Sigmoid colon (tissue), 7 donors: ENCODE data around the gene CYP3A7. TPM values are rescaled to one million over a fixed set of nuclear protein-coding genes. Genes with fewer than 3 reads are reported as not detected.
A peak's percentile ranks its signal among the peaks of the same experiment; 100 is the strongest.
"Not testable (repeated sequence)": the region's sequence is repeated elsewhere in the genome, so short reads cannot be mapped to it uniquely, and the experiment has no call there.

Experiments used
- DNase-seq: peaks from one replicate; pipeline ENCODE4 v3.0.0-alpha.2; 2019
- H3K27ac ChIP-seq, 4 donors: fragments of 200-600 bp; sonication (generic); one replicate each; pipeline ENCODE4 v1.5.1; 2016 to 2019; ENCODE audit warnings: mild to moderate bottlenecking in 1 of 4
- H3K27me3 ChIP-seq, 3 donors: fragments of 200-600 bp; sonication (generic); one replicate each; pipeline ENCODE4 v1.5.1; 2019; ENCODE audit warnings: mild to moderate bottlenecking in 1 of 3
- H3K36me3 ChIP-seq, 4 donors: fragments of 200-600 bp; sonication (generic); one replicate each; pipeline ENCODE4 v1.5.1; 2016 to 2019
- H3K4me1 ChIP-seq, 4 donors: fragments of 200-600 bp; sonication (generic); one replicate each; pipeline ENCODE4 v1.5.1; 2017 to 2019
- H3K4me3 ChIP-seq, 4 donors: fragments of 200-600 bp; sonication (generic); one replicate each; pipeline ENCODE4 v1.5.1; 2017 to 2019; ENCODE audit warnings: mild to moderate bottlenecking in 2 of 4, moderate library complexity in 1 of 4
- H3K9me3 ChIP-seq, 4 donors: fragments of 200-600 bp in 3 of 4; sonication (generic) in 3 of 4; one replicate each; pipeline versions ENCODE4 v1.5.1 to v1.6.1; 2013 to 2019
- EP300 ChIP-seq, 4 donors: sonication (generic); formaldehyde crosslinking; IDR thresholded peaks; one replicate each; pipeline ENCODE4 v1.6.1; 2017; ENCODE audit warnings: antibody characterized with exemption in 4 of 4
- POLR2A ChIP-seq, 2 donors: fragments of 450-650 bp; IDR thresholded peaks; one replicate each; pipeline ENCODE4 v1.6.1; 2016; ENCODE audit warnings: antibody characterized with exemption in 2 of 2, mild to moderate bottlenecking in 2 of 2, moderate library complexity in 2 of 2
- POLR2AphosphoS5 ChIP-seq, 4 donors: sonication (generic); formaldehyde crosslinking; IDR thresholded peaks; one replicate each; pipeline ENCODE4 v1.6.1; 2017; ENCODE audit warnings: antibody characterized with exemption in 4 of 4
- WGBS, 2 donors: extraction: QIAGEN DNeasy Blood & Tissue Kit; methylation state at CpG; one replicate each; pipeline ENCODE4 v1.1.7; 2013; 5-methylcytosine and 5-hydroxymethylcytosine counted together
- intact Hi-C: fragments of 100-400 bp; cut with DNase I; formaldehyde crosslinking; loops from one replicate; pipeline ENCODE4 v1.15.1; 2023
- polyA plus RNA-seq, 3 donors: library from polyadenylated mRNA; stranded (reverse); fragments of 200-250 nt; gene quantifications; one replicate each; pipeline ENCODE4 v1.2.3, GENCODE V29; 2013
- total RNA-seq, 4 donors: library from RNA; depleted of rRNA; stranded (reverse); fragments of >200 nt; gene quantifications; one replicate each; pipeline ENCODE4 v1.1.0, GENCODE V29; 2016
- TF ChIP-seq, protein P1 (sequence below), 4 experiments: fragments of 450-650 bp in 3 of 4; fragments of 200-600 bp in 1 of 4; IDR thresholded peaks; one replicate each; pipeline ENCODE4 v1.5.1; 2016 to 2019; ENCODE audit warnings: antibody characterized with exemption in 4 of 4, mild to moderate bottlenecking in 3 of 4, moderate library complexity in 2 of 4
- donor health status: healthy with polysubstance abuse.
- donor health status: Bipolar disorder and iron deficiency.
- donor health status: healthy.

The CYP3A7 gene
- total and polyA plus RNA-seq, 7 donors = 0.10 to 0.46 (median 0.34) TPM; not detected in 3

DNA sequence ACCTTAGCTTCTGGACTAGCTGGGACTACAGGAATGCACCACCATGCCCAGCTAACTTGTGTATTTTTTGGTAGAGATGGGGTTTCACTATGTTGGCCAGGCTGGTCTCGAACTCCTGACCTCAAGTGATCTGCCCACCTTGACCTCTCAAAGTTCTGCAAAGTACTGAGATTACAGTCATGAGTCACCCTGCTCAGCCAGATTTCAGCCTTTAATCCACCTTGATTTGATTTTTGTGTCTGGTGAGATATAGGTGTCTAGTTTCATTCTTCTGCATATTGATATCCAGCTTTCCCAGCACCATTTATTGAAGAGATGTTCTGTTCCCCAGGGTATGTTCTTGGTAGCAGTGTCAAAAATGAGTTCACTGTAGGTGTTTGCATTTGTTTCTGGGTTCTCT lies 20.1 kb upstream of the CYP3A7 start:
- Histone ChIP-seq H3K9me3 (no peaks in the 10 kb centered on the region), H3K27ac (no peak overlapping the region), H3K27me3 (no peaks in the 10 kb centered on the region), H3K36me3 (no peaks in the 10 kb centered on the region), H3K4me1 (peaks cover 0 to 21% (median 10%) of the 10 kb centered on the region in 4 donors), H3K4me3 (no peak overlapping the region)
- 94% methylated on average over 1 of the region's 1 CpG for WGBS, 2 donors
- no peak for TF ChIP-seq POLR2AphosphoS5 (IDR thresholded peaks at IDR 0.05)
- TF ChIP-seq, protein P1, sequence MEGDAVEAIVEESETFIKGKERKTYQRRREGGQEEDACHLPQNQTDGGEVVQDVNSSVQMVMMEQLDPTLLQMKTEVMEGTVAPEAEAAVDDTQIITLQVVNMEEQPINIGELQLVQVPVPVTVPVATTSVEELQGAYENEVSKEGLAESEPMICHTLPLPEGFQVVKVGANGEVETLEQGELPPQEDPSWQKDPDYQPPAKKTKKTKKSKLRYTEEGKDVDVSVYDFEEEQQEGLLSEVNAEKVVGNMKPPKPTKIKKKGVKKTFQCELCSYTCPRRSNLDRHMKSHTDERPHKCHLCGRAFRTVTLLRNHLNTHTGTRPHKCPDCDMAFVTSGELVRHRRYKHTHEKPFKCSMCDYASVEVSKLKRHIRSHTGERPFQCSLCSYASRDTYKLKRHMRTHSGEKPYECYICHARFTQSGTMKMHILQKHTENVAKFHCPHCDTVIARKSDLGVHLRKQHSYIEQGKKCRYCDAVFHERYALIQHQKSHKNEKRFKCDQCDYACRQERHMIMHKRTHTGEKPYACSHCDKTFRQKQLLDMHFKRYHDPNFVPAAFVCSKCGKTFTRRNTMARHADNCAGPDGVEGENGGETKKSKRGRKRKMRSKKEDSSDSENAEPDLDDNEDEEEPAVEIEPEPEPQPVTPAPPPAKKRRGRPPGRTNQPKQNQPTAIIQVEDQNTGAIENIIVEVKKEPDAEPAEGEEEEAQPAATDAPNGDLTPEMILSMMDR (IDR thresholded peaks at IDR 0.05) = no peak
- no peak for TF ChIP-seq POLR2A (IDR thresholded peaks at IDR 0.05)
- no peak for TF ChIP-seq EP300 (IDR thresholded peaks at IDR 0.05)
- intact Hi-C loops = no loop called here
- DNase-seq = no peak

DNA sequence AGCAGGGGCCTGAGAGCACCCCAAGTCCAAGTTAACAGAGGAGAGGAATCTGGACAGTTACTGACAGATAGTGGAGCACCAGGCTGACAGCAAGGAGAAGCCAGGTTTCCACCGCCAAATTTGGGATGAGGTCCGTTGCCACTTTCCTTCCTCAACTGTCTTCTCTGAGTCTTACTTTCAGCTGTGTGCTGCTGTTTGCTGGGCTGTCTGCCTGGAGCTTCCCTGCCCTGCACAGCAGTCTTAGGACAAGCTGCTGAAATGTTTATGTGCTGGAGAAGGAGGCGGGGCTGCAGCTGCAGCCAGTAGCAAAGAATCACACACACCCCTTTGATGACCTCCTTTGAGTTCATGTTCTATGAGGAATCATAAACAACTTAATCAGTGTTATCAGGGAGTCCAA lies 17.4 kb upstream of the CYP3A7 start:
- no peaks in the 10 kb centered on the region for H3K27me3 ChIP-seq
- intact Hi-C loops = no loop called here
- peaks cover 0 to 21% (median 10%) of the 10 kb centered on the region in 4 donors for H3K4me1 ChIP-seq
- no peaks in the 10 kb centered on the region for H3K9me3 ChIP-seq
- 10 to 50% methylated on average over 3 of the region's 3 CpGs for WGBS, 2 donors
- TF ChIP-seq, protein P1 (IDR thresholded peaks at IDR 0.05) = no peak
- TF ChIP-seq POLR2AphosphoS5 (IDR thresholded peaks at IDR 0.05) (peak in 2 of 4 donors; percentile 19 to 62), POLR2A (IDR thresholded peaks at IDR 0.05) (peak in 1 of 2 donors; percentile 47), EP300 (IDR thresholded peaks at IDR 0.05) (no peak)
- no peak for DNase-seq
- no peaks in the 10 kb centered on the region for H3K36me3 ChIP-seq
- no peak overlapping the region for H3K4me3 ChIP-seq
- H3K27ac ChIP-seq = peak overlapping the region; percentile 27 to 47 (median 40)

DNA sequence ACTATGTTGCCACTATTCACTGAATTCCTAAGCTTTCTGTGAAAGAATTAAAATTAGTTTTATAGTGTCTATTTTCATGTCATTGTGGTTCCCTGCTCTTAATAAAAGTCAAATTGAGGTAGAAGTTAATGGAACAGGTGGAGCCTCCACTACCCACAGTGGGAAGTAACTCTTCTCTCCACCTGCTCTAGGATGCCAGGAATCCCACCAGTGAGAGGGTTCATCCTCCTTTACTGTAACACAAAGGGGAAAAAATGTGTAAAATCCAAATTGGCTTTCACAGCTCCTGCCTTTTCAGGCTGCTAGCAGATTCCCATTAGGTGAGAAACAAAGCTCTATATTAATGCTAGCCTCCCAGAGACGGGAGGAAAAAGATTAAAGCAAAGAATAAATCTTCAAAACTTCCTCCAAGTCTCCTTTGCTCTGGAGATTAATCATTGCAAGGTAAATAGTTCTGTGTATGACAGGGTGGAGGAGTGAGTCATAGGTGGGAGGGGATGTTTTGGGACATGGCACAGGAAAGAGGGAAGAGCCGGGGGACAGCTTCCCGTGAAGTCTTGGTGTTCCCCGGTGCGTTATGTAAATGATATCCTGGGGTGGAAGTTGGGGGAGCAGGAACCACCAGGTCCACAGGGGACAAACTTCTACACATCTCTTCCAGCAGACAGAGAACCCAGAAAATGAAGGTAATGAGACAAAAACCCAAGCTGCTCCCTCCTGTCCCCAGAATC lies 16.5 kb upstream of the CYP3A7 start:
- H3K9me3 ChIP-seq, H3K4me3 ChIP-seq, H3K27me3 ChIP-seq, intact Hi-C loops, H3K36me3 ChIP-seq, DNase-seq: not testable (repeated sequence)
- peaks cover 0 to 21% (median 10%) of the 10 kb centered on the region in 4 donors for H3K4me1 ChIP-seq
- 2 to 19% methylated on average over 5 of the region's 5 CpGs for WGBS, 2 donors
- H3K27ac ChIP-seq = peak overlapping the region; percentile 27 to 47 (median 40)

DNA sequence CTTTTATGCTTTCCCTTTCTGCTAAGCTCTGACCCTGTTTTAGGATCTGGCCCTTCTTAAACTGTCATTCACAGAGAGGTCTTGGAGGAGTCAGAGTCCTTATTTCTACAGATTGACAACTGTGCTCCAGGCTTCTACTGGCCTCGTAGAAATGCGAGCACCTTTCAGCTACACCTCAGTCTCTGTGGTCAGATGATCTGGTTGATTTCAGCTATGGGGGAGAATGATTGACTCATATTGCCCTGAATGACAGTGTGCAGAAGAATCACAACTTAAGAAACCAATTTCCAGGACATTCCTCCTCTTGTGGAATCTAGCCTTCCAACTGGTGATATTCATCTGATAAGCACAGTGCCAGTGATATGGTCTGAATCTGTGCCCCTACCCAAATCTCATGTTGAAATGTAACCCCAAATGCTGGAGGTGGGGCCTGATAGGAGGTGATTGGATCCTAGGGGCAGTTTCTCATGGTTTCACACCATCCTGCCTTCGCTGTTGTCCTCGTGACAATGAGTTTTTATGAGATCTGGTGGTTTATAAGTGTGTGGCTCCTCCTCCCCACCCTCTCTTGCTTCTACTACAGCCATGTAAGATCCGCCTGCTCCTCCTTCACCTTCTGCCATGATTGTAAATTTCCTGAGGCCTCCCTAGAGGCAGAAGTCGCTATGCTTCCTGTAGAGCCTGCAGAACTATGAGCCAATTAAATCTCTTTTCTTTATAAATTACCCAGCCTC lies 14.0 kb upstream of the CYP3A7 start:
- Histone ChIP-seq H3K27ac (no peak overlapping the region), H3K4me3 (no peak overlapping the region), H3K36me3 (no peaks in the 10 kb centered on the region), H3K9me3 (no peaks in the 10 kb centered on the region), H3K27me3 (no peaks in the 10 kb centered on the region), H3K4me1 (peaks cover 0 to 21% (median 10%) of the 10 kb centered on the region in 4 donors)
- DNase-seq = no peak
- intact Hi-C loops = no loop called here
- 84 to 91% methylated on average over 6 of the region's 6 CpGs for WGBS, 2 donors
- TF ChIP-seq POLR2AphosphoS5 (IDR thresholded peaks at IDR 0.05) = no peak
- TF ChIP-seq, protein P1 (IDR thresholded peaks at IDR 0.05) = no peak
- TF ChIP-seq POLR2A (IDR thresholded peaks at IDR 0.05) = no peak
- no peak for TF ChIP-seq EP300 (IDR thresholded peaks at IDR 0.05)

DNA sequence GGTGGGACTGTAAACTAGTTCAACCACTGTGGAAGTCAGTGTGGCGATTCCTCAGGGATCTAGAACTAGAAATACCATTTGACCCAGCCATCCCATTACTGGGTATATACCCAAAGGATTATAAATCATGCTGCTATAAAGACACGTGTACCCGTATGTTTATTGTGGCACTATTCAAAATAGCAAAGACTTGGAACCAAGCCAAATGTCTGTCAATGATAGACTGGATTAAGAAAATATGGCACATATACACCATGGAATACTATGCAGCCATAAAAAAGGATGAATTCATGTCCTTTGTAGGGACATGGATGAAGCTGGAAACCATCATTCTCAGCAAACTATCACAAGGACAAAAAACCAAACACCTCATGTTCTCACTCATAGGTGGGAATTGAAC lies 11.9 kb upstream of the CYP3A7 start:
- H3K4me3 ChIP-seq, DNase-seq, H3K36me3 ChIP-seq, H3K27ac ChIP-seq, intact Hi-C loops, H3K27me3 ChIP-seq, H3K9me3 ChIP-seq: not testable (repeated sequence)
- WGBS, 2 donors = 19 to 68% methylated on average over 2 of the region's 3 CpGs
- H3K4me1 ChIP-seq = peaks cover 0 to 14% (median 6%) of the 10 kb centered on the region in 4 donors

DNA sequence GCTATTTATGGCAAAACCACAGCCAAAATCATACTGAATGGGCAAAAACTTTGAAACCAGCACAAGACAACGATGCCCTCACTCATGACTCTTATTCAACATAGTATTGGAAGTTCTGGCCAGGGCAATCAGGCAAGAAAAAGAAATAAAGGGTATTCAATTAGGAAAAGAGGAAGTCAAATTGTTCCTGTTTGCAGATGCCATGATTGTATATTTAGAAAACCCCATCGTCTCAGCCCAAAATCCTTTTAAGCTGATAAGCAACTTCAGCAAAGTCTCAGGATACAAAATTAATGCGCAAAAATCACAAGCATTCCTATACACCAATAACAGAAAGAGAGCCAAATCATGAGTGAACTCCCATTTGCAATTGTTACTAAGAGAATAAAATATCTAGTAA lies 10.4 kb upstream of the CYP3A7 start:
- WGBS, 2 donors = 75 to 94% methylated on average over 3 of the region's 3 CpGs
- DNase-seq, H3K27ac ChIP-seq, intact Hi-C loops, H3K9me3 ChIP-seq, H3K4me3 ChIP-seq, H3K36me3 ChIP-seq, H3K4me1 ChIP-seq, H3K27me3 ChIP-seq: not testable (repeated sequence)
